H9 (cell line): Measurements from ENCODE around the gene SCUBE1. TPM values are rescaled to one million over a fixed set of nuclear protein-coding genes. Genes with fewer than 3 reads are reported as not detected.

Source experiments
- DNase-seq: peaks from one replicate; pipeline ENCODE4 v3.0.0-alpha.2; 2017
- H2AFZ ChIP-seq: one replicate; pipeline ENCODE4 v1.6.1; 2013; ENCODE audit warnings: mild to moderate bottlenecking, low read length, control low read depth, moderate library complexity
- H2AK5ac ChIP-seq: 2 replicates; pipeline ENCODE4 v1.6.1; 2013; ENCODE audit warnings: low read length, control low read depth, mixed read lengths; ENCODE audit not compliant: insufficient read length
- H2BK120ac ChIP-seq: one replicate; pipeline ENCODE4 v1.6.1; 2013; ENCODE audit warnings: low read depth, mild to moderate bottlenecking, low read length, control low read depth, inconsistent platforms; ENCODE audit not compliant: poor library complexity, severe bottlenecking
- H2BK12ac ChIP-seq: 2 replicates; pipeline ENCODE4 v1.6.1; 2013; ENCODE audit warnings: low read length, control low read depth, mixed read lengths, low read depth; ENCODE audit not compliant: insufficient read length
- H2BK15ac ChIP-seq: 2 replicates; pipeline ENCODE4 v1.6.1; 2013; ENCODE audit warnings: low read depth, low read length, control low read depth
- H2BK20ac ChIP-seq: one replicate; pipeline ENCODE4 v1.6.1; 2013; ENCODE audit warnings: low read depth, mild to moderate bottlenecking, low read length, control low read depth, inconsistent platforms; ENCODE audit not compliant: poor library complexity, severe bottlenecking
- H2BK5ac ChIP-seq: 2 replicates; pipeline ENCODE4 v1.6.1; 2013; ENCODE audit warnings: low read length, control low read depth, mixed read lengths; ENCODE audit not compliant: insufficient read length
- H3K14ac ChIP-seq: 2 replicates; pipeline ENCODE4 v1.6.1; 2013; ENCODE audit warnings: low read length, control low read depth; ENCODE audit not compliant: insufficient read depth
- H3K18ac ChIP-seq: 2 replicates; pipeline ENCODE4 v1.6.1; 2013; ENCODE audit warnings: low read depth, mild to moderate bottlenecking, mixed read lengths, low read length, control low read depth; ENCODE audit not compliant: insufficient read length
- H3K23ac ChIP-seq: 2 replicates; pipeline ENCODE4 v1.6.1; 2013; ENCODE audit warnings: low read length, control low read depth, mixed read lengths, low read depth; ENCODE audit not compliant: insufficient read length
- H3K23me2 ChIP-seq: 2 replicates; pipeline ENCODE4 v1.6.1; 2013; ENCODE audit warnings: low read depth, mild to moderate bottlenecking, mixed read lengths, low read length, control low read depth; ENCODE audit not compliant: insufficient read length, poor library complexity, severe bottlenecking
- H3K27ac ChIP-seq: 2 replicates; pipeline ENCODE4 v1.5.1; 2013; ENCODE audit warnings: low read length, control low read depth, mixed read lengths, low read depth; ENCODE audit not compliant: insufficient read length
- H3K27me3 ChIP-seq: 2 replicates; pipeline ENCODE4 v1.6.1; 2013; ENCODE audit warnings: low read length, control low read depth, inconsistent platforms; ENCODE audit not compliant: insufficient read depth
- H3K4ac ChIP-seq: 2 replicates; pipeline ENCODE4 v1.6.1; 2013; ENCODE audit warnings: low read depth, mild to moderate bottlenecking, control low read depth, inconsistent platforms, low read length, moderate library complexity
- H3K4me1 ChIP-seq: 2 replicates; pipeline ENCODE4 v1.6.1; 2013; ENCODE audit warnings: low read length, control low read depth, inconsistent platforms; ENCODE audit not compliant: insufficient read depth
- H3K4me2 ChIP-seq: 2 replicates; pipeline ENCODE4 v1.6.1; 2013; ENCODE audit warnings: low read length, control low read depth, mixed read lengths; ENCODE audit not compliant: insufficient read length, insufficient read depth
- H3K56ac ChIP-seq: 2 replicates; pipeline ENCODE4 v1.6.1; 2013; ENCODE audit warnings: low read depth, mild to moderate bottlenecking, mixed read lengths, low read length, control low read depth; ENCODE audit not compliant: insufficient read length
- H3K79me1 ChIP-seq: 2 replicates; pipeline ENCODE4 v1.6.1; 2013; ENCODE audit warnings: low read depth, mild to moderate bottlenecking, moderate library complexity, low read length, control low read depth, inconsistent platforms; ENCODE audit not compliant: insufficient read depth, poor library complexity, severe bottlenecking
- H3K79me2 ChIP-seq: 2 replicates; pipeline ENCODE4 v1.6.1; 2013; ENCODE audit warnings: low read length, control low read depth, inconsistent platforms; ENCODE audit not compliant: insufficient read depth
- H3K9ac ChIP-seq: 2 replicates; pipeline ENCODE4 v1.6.1; 2013; ENCODE audit warnings: low read length, control low read depth, mixed read lengths; ENCODE audit not compliant: insufficient read length; ENCODE audit errors: extremely low read depth
- H3K9me3 ChIP-seq: one replicate; pipeline ENCODE4 v1.6.1; 2013; ENCODE audit warnings: low read depth, low read length, inconsistent platforms; ENCODE audit not compliant: control insufficient read depth
- H3T11ph ChIP-seq: one replicate; pipeline ENCODE4 v1.6.1; 2013; ENCODE audit warnings: mild to moderate bottlenecking, low read length, control low read depth, inconsistent platforms
- H4K20me1 ChIP-seq: one replicate; pipeline ENCODE4 v1.6.1; 2013; ENCODE audit not compliant: control insufficient read depth, insufficient read length, insufficient read depth
- H4K5ac ChIP-seq: 2 replicates; pipeline ENCODE4 v1.6.1; 2013; ENCODE audit warnings: low read depth, mild to moderate bottlenecking, mixed read lengths, low read length, control low read depth; ENCODE audit not compliant: insufficient read length
- H4K8ac ChIP-seq: replicated peaks from 2 replicates; pipeline ENCODE4 v1.6.1; 2013; ENCODE audit warnings: low read length, control low read depth, mixed read lengths, low read depth; ENCODE audit not compliant: insufficient read length
- H4K91ac ChIP-seq: 2 replicates; pipeline ENCODE4 v1.6.1; 2013; ENCODE audit warnings: low read depth, mild to moderate bottlenecking, moderate library complexity, mixed read lengths, low read length, control low read depth; ENCODE audit not compliant: insufficient read length
- H3K27ac Mint-ChIP-seq, 3 experiments: 2 replicates in 2 of 3; 3 replicates in 1 of 3; pipeline ENCODE4 v1.8.0; 2020 to 2021; ENCODE audit warnings: mixed read lengths in 3 of 3, mild to moderate bottlenecking in 1 of 3, moderate library complexity in 1 of 3
- H3K27me3 Mint-ChIP-seq: 2 replicates; pipeline ENCODE4 v1.8.0; 2021; ENCODE audit warnings: low read depth, mild to moderate bottlenecking, moderate library complexity, mixed read lengths
- H3K36me3 Mint-ChIP-seq, 3 experiments: 2 replicates in 2 of 3; 3 replicates in 1 of 3; pipeline ENCODE4 v1.8.0; 2020 to 2021; ENCODE audit warnings: low read depth in 3 of 3, mixed read lengths in 3 of 3; ENCODE audit not compliant: insufficient read depth in 1 of 3
- H3K4me1 Mint-ChIP-seq, 2 experiments: 2 replicates each; pipeline ENCODE4 v1.8.0; 2020; ENCODE audit warnings: mixed read lengths in 2 of 2
- H3K4me3 Mint-ChIP-seq, 2 experiments: 2 replicates in 1 of 2; 3 replicates in 1 of 2; pipeline ENCODE4 v1.8.0; 2020 to 2021; ENCODE audit warnings: mild to moderate bottlenecking in 2 of 2, mixed read lengths in 2 of 2, moderate library complexity in 1 of 2
- H3K9me3 Mint-ChIP-seq, 2 experiments: 2 replicates in 1 of 2; 3 replicates in 1 of 2; pipeline ENCODE4 v1.8.0; 2020; ENCODE audit warnings: mild to moderate bottlenecking in 2 of 2, mixed read lengths in 2 of 2, moderate library complexity in 1 of 2
- CTCF ChIP-seq: fragments of 200-600 bp; sonication (generic); conservative IDR thresholded peaks from 3 replicates; pipeline ENCODE4 v1.8.0; 2021; ENCODE audit warnings: antibody characterized with exemption, mild to moderate bottlenecking
- WGBS: extraction: QIAGEN DNeasy Blood & Tissue Kit; methylation state at CpG from one replicate; pipeline ENCODE4 v1.1.7; 2013; ENCODE audit warnings: missing lambda C conversion rate, low lambda C conversion rate, mixed read lengths; ENCODE audit not compliant: insufficient read length; ENCODE audit errors: extremely low coverage; 5-methylcytosine and 5-hydroxymethylcytosine counted together
- total RNA-seq: library from RNA; stranded (reverse); gene quantifications from 2 replicates; pipeline ENCODE4 v1.2.1, GENCODE V29; 2021

The SCUBE1 gene
- total RNA-seq, 1 experiment from 2014 or later = 1.2 TPM

DNA sequence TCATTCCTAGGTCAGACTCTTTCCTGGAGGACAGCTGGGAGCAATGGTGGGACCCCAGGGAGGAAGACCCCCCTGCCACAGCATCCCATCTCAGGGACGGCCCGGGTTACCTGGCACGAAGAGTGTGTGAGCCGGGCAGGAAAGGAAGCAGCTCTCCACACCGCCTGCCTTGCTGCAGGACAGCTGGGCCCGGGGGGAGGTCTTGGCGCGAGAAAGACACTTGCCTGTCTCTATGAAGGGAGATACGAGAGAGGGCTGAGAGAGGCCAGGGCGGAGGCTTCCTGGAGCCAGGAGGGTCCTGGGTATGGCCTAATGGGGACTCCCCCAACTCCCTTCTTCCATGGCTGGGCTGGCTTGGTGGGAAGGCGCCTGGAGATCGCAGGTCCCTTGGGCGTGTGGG lies 120.2 kb downstream of the SCUBE1 start:
- no peak overlapping the region for H3K56ac ChIP-seq
- no peak overlapping the region for H3K27ac ChIP-seq
- no peak overlapping the region for H2BK15ac ChIP-seq
- no peaks in the 10 kb centered on the region for H4K20me1 ChIP-seq
- DNase-seq = no peak
- H2BK20ac ChIP-seq = no peak overlapping the region
- no peak overlapping the region for H3K23ac ChIP-seq
- H2AK5ac ChIP-seq = no peak overlapping the region
- H2BK12ac ChIP-seq = no peak overlapping the region
- H3K18ac ChIP-seq = no peak overlapping the region
- no peak overlapping the region for H3K4me3 Mint-ChIP-seq
- H3K27me3 Mint-ChIP-seq = peaks cover 26% of the 10 kb centered on the region
- H3K9me3 Mint-ChIP-seq = no peaks in the 10 kb centered on the region; a peak in 1 of 5 replicates
- H3T11ph ChIP-seq = no peak overlapping the region
- no peak overlapping the region for H2AFZ ChIP-seq
- H3K4me1 Mint-ChIP-seq = peaks cover 22 to 33% of the 10 kb centered on the region in 2 experiments
- H3K4me1 ChIP-seq = no peaks in the 10 kb centered on the region; the same call in 1 of the 2 replicates
- WGBS = no CpG with 5 or more reads among the region's 13 CpGs
- H4K5ac ChIP-seq = no peak overlapping the region
- H3K79me1 ChIP-seq = no peaks in the 10 kb centered on the region
- H3K9ac ChIP-seq = no peak overlapping the region
- H3K79me2 ChIP-seq = no peaks in the 10 kb centered on the region
- no peak overlapping the region for H3K27ac Mint-ChIP-seq
- no peak overlapping the region for H3K14ac ChIP-seq
- H3K4me2 ChIP-seq = no peak overlapping the region
- H3K4ac ChIP-seq = no peak overlapping the region
- no peaks in the 10 kb centered on the region for H3K36me3 Mint-ChIP-seq
- TF ChIP-seq CTCF = no peak
- H4K8ac ChIP-seq = no peak overlapping the region
- no peak overlapping the region for H2BK120ac ChIP-seq
- H3K23me2 ChIP-seq = no peaks in the 10 kb centered on the region
- H3K27me3 ChIP-seq = no peaks in the 10 kb centered on the region; the same call in 1 of the 2 replicates
- H4K91ac ChIP-seq = no peak overlapping the region
- H2BK5ac ChIP-seq = no peak overlapping the region
- no peaks in the 10 kb centered on the region for H3K9me3 ChIP-seq
